ENCODE results near the gene SYCP3. TPM values are rescaled to one million over a fixed set of nuclear protein-coding genes. Genes with fewer than 3 reads are reported as not detected.

The SYCP3 gene
- polyA plus RNA-seq, 1 donor (not counting 4 experiments of a cell fraction or from before 2014, with no cell fraction given), result 0.16 TPM

DNA sequence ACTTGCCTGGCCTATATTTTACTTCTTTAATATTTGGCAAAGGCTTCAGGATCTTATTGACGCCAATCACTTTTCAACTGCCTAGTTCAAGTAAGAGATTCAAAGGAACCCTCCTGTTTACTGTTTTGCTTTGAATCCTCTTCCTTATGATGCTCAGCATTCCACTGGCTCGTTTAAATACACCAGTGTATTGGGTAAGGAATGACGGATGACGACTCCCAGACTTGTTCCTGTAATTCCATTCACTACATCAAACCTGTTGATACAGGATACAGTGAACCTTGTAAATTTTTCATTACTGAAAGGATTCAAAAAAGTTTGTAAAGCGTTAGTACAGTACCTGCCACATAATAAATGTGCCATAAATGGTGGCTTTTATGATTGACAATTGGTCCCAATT lies 1.7 kb upstream of the SYCP3 start:
- no peak overlapping the region for H2AFZ ChIP-seq (ENCODE audit: control insufficient read depth, low read length)
- peaks cover 3 to 4% of the 10 kb centered on the region in 2 experiments for H3K36me3 ChIP-seq (ENCODE audit: control insufficient read depth in 2 of 2, extremely low read depth in 1 of 2, insufficient read depth in 2 of 2, low read length in 2 of 2)
- no peak overlapping the region for H3K4me3 ChIP-seq (ENCODE audit: control insufficient read depth in 2 of 3, extremely low read depth in 1 of 3, insufficient read depth in 2 of 3, low read depth in 1 of 3, low read length in 3 of 3)
- no peaks in the 10 kb centered on the region for H3K79me2 ChIP-seq (ENCODE audit: control insufficient read depth, insufficient read depth, low read length)
- FAIRE-seq (peak; percentile 5), DNase-seq (ENCODE audit: low read depth, low spot score) (no peak)
- no peak overlapping the region for H3K4me2 ChIP-seq (ENCODE audit: control insufficient read depth, extremely low read depth, insufficient read depth, low read depth, low read length)
- no peak overlapping the region for H3K27ac ChIP-seq (ENCODE audit: control insufficient read depth, insufficient read depth, low read length)
- TF ChIP-seq, protein P1, sequence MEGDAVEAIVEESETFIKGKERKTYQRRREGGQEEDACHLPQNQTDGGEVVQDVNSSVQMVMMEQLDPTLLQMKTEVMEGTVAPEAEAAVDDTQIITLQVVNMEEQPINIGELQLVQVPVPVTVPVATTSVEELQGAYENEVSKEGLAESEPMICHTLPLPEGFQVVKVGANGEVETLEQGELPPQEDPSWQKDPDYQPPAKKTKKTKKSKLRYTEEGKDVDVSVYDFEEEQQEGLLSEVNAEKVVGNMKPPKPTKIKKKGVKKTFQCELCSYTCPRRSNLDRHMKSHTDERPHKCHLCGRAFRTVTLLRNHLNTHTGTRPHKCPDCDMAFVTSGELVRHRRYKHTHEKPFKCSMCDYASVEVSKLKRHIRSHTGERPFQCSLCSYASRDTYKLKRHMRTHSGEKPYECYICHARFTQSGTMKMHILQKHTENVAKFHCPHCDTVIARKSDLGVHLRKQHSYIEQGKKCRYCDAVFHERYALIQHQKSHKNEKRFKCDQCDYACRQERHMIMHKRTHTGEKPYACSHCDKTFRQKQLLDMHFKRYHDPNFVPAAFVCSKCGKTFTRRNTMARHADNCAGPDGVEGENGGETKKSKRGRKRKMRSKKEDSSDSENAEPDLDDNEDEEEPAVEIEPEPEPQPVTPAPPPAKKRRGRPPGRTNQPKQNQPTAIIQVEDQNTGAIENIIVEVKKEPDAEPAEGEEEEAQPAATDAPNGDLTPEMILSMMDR (optimal IDR thresholded peaks at IDR 0.05 in 1 of 3, IDR thresholded peaks at IDR 0.05 in 1 of 3, conservative IDR thresholded peaks at IDR 0.05 in 1 of 3; ENCODE audit: extremely low read depth in 1 of 3, insufficient read depth in 2 of 3, low read length in 3 of 3), result no peak
- TF ChIP-seq EZH2 (IDR thresholded peaks at IDR 0.05; ENCODE audit: low read length), result no peak
- no peaks in the 10 kb centered on the region for H3K27me3 ChIP-seq (ENCODE audit: control insufficient read depth, extremely low read depth, insufficient read depth, low read length)
- H3K9ac ChIP-seq (ENCODE audit: control insufficient read depth, extremely low read depth, insufficient read depth, low read length), result no peak overlapping the region
- no peaks in the 10 kb centered on the region for H3K4me1 ChIP-seq (ENCODE audit: control insufficient read depth, extremely low read depth, insufficient read depth, low read length)
- no peaks in the 10 kb centered on the region for H3K9me3 ChIP-seq (ENCODE audit: control insufficient read depth, low read depth, low read length)
- dilution Hi-C loops (cut with MboI; ENCODE audit: extremely low pct_ligation_motif_present, low sequenced_read_pairs), result no loop called here
- H4K20me1 ChIP-seq (ENCODE audit: control insufficient read depth, extremely low read depth, insufficient read depth, low read length), result no peaks in the 10 kb centered on the region
- no peaks in the 10 kb centered on the region for H3K9me1 ChIP-seq (ENCODE audit: control insufficient read depth, extremely low read depth, insufficient read depth, low read length)

DNA sequence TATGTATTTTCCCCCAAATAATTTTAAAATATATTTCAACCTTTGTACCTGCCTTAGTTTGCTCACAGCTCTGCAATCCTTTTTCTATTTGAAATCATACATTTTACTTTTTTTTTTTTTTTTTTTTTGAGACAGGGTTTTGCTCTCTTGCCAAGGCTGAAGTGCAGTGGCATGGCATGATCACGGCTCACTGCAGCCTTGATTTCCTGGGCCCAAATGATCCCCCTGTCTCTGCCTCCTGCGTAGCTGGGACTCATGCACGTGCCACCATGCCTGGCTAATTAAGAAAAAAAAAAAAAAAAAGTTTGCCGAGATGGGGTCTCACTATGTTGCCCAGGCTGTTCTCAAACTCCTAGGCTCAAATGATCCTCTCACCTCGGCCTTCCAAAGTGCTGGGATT lies 1.3 kb upstream of the SYCP3 start:
- H3K4me2 ChIP-seq (ENCODE audit: control insufficient read depth, extremely low read depth, insufficient read depth, low read depth, low read length), result no peak overlapping the region
- no peak for DNase-seq (ENCODE audit: low read depth, low spot score)
- dilution Hi-C loops (cut with MboI; ENCODE audit: extremely low pct_ligation_motif_present, low sequenced_read_pairs), result no loop called here
- H3K79me2 ChIP-seq (ENCODE audit: control insufficient read depth, insufficient read depth, low read length), result no peaks in the 10 kb centered on the region
- no peak overlapping the region for H3K27ac ChIP-seq (ENCODE audit: control insufficient read depth, insufficient read depth, low read length)
- no peak overlapping the region for H3K4me3 ChIP-seq (ENCODE audit: control insufficient read depth in 2 of 3, extremely low read depth in 1 of 3, insufficient read depth in 2 of 3, low read depth in 1 of 3, low read length in 3 of 3)
- H3K9me1 ChIP-seq (ENCODE audit: control insufficient read depth, extremely low read depth, insufficient read depth, low read length), result no peaks in the 10 kb centered on the region
- H3K27me3 ChIP-seq (ENCODE audit: control insufficient read depth, extremely low read depth, insufficient read depth, low read length), result no peaks in the 10 kb centered on the region
- TF ChIP-seq EZH2 (IDR thresholded peaks at IDR 0.05; ENCODE audit: low read length), result no peak
- TF ChIP-seq, protein P1 (optimal IDR thresholded peaks at IDR 0.05 in 1 of 3, IDR thresholded peaks at IDR 0.05 in 1 of 3, conservative IDR thresholded peaks at IDR 0.05 in 1 of 3; ENCODE audit: extremely low read depth in 1 of 3, insufficient read depth in 2 of 3, low read length in 3 of 3), result no peak
- no peaks in the 10 kb centered on the region for H4K20me1 ChIP-seq (ENCODE audit: control insufficient read depth, extremely low read depth, insufficient read depth, low read length)
- no peak overlapping the region for H3K9ac ChIP-seq (ENCODE audit: control insufficient read depth, extremely low read depth, insufficient read depth, low read length)
- FAIRE-seq, result no peak
- peaks cover 3 to 4% of the 10 kb centered on the region in 2 experiments for H3K36me3 ChIP-seq (ENCODE audit: control insufficient read depth in 2 of 2, extremely low read depth in 1 of 2, insufficient read depth in 2 of 2, low read length in 2 of 2)
- no peaks in the 10 kb centered on the region for H3K4me1 ChIP-seq (ENCODE audit: control insufficient read depth, extremely low read depth, insufficient read depth, low read length)
- no peaks in the 10 kb centered on the region for H3K9me3 ChIP-seq (ENCODE audit: control insufficient read depth, low read depth, low read length)
- H2AFZ ChIP-seq (ENCODE audit: control insufficient read depth, low read length), result no peak overlapping the region

Measured in keratinocyte (primary cell).